Nephron progenitor cell (in vitro differentiated cells): ENCODE measurements around the gene SOAT1.
A peak's percentile ranks its signal among the peaks of the same experiment; 100 is the strongest.

ENCODE experiments used
- DNase-seq: peaks from one replicate; pipeline ENCODE4 v3.0.0; 2021
- H3K27ac Mint-ChIP-seq: 2 replicates; pipeline ENCODE4 v1.8.0; 2021; ENCODE audit warnings: mild to moderate bottlenecking, moderate library complexity, mixed read lengths
- H3K27me3 Mint-ChIP-seq: 2 replicates; pipeline ENCODE4 v1.8.0; 2021; ENCODE audit warnings: mild to moderate bottlenecking, low read depth, mixed read lengths; ENCODE audit not compliant: poor library complexity
- H3K36me3 Mint-ChIP-seq: 2 replicates; pipeline ENCODE4 v1.8.0; 2021; ENCODE audit warnings: low read depth, mixed read lengths
- H3K4me1 Mint-ChIP-seq: 2 replicates; pipeline ENCODE4 v1.8.0; 2021; ENCODE audit warnings: mixed read lengths
- H3K4me3 Mint-ChIP-seq: 2 replicates; pipeline ENCODE4 v1.8.0; 2021; ENCODE audit warnings: mild to moderate bottlenecking, moderate library complexity, mixed read lengths
- H3K9me3 Mint-ChIP-seq: 2 replicates; pipeline ENCODE4 v1.8.0; 2021; ENCODE audit warnings: mild to moderate bottlenecking, moderate library complexity, mixed read lengths
- CTCF ChIP-seq: fragments of 200-600 bp; sonication (generic); IDR thresholded peaks from 2 replicates; pipeline ENCODE4 v1.5.0; 2021; ENCODE audit warnings: antibody characterized with exemption

The SOAT1 gene

GRCh38 chr1:179329862-179330261, 36.3 kb downstream of the SOAT1 start:
- DNase-seq: no peak
- Mint-ChIP-seq H3K4me1 (no peaks in the 10 kb centered on the region), H3K4me3 (no peak overlapping the region), H3K36me3 (peaks cover 59% of the 10 kb centered on the region), H3K9me3 (peaks cover 17% of the 10 kb centered on the region), H3K27me3 (no peaks in the 10 kb centered on the region), H3K27ac (peak overlapping the region; percentile 74)
- no peak for TF ChIP-seq CTCF

- H3K4me1 Mint-ChIP-seq: no peaks in the 10 kb centered on the region
- DNase-seq: no peak
- TF ChIP-seq CTCF: no peak
- H3K9me3 Mint-ChIP-seq: peaks cover 8% of the 10 kb centered on the region
- no peaks in the 10 kb centered on the region for H3K27me3 Mint-ChIP-seq
- no peak overlapping the region for H3K27ac Mint-ChIP-seq
- H3K36me3 Mint-ChIP-seq: peaks cover 39% of the 10 kb centered on the region
- H3K4me3 Mint-ChIP-seq: no peak overlapping the region
These were observed 40.8 kb downstream of the SOAT1 start for GRCh38 chr1:179334440-179334839.

GRCh38 chr1:179337288-179337687, 43.7 kb downstream of the SOAT1 start:
- Mint-ChIP-seq H3K4me1 (no peaks in the 10 kb centered on the region), H3K36me3 (peaks cover 33% of the 10 kb centered on the region), H3K27ac (no peak overlapping the region), H3K27me3 (no peaks in the 10 kb centered on the region), H3K9me3 (no peaks in the 10 kb centered on the region), H3K4me3 (no peak overlapping the region)
- TF ChIP-seq CTCF: no peak
- DNase-seq: no peak

GRCh38 chr1:179337942-179338560, 44.5 kb downstream of the SOAT1 start:
- TF ChIP-seq CTCF: no peak
- H3K9me3 Mint-ChIP-seq: no peaks in the 10 kb centered on the region
- no peaks in the 10 kb centered on the region for H3K4me1 Mint-ChIP-seq
- peak overlapping the region; percentile 60 for H3K27ac Mint-ChIP-seq
- H3K27me3 Mint-ChIP-seq: no peaks in the 10 kb centered on the region
- H3K4me3 Mint-ChIP-seq: no peak overlapping the region
- DNase-seq: no peak
- peaks cover 33% of the 10 kb centered on the region for H3K36me3 Mint-ChIP-seq

- Mint-ChIP-seq H3K4me1 (no peaks in the 10 kb centered on the region), H3K27ac (no peak overlapping the region), H3K4me3 (no peak overlapping the region), H3K36me3 (peaks cover 35% of the 10 kb centered on the region), H3K9me3 (no peaks in the 10 kb centered on the region), H3K27me3 (no peaks in the 10 kb centered on the region)
- DNase-seq: no peak
- TF ChIP-seq CTCF: no peak
These were observed 47.3 kb downstream of the SOAT1 start for GRCh38 chr1:179340918-179341317.

DNA sequence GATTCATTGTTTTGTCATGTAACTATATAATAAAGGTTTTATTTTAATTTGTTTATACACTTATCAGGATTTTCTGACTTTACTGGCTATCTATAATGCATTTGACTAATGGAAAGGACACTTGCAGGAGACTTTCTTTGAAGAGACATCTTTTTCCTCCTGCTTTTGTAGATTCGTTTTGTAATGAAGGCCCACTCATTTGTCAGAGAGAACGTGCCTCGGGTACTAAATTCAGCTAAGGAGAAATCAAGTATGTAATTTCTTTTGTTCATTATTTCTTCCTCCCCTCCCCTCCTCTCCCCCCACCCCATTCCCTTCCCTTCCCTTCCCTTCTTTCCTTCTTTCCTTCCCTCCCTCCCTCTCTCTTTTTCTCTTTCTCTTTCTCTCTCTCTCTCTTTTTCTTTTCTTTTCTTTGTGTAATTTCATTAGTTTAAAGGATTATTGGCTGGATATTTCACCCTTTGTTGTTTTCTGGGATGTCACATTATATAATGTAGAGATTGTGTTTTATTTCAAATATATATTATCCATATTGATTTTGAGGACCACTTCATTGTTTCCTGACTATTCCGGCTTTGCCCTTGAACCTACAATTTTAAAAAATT, 48.4 kb downstream of the SOAT1 start:
- no peaks in the 10 kb centered on the region for H3K9me3 Mint-ChIP-seq
- no peak for DNase-seq
- H3K27me3 Mint-ChIP-seq: no peaks in the 10 kb centered on the region
- no peak overlapping the region for H3K4me3 Mint-ChIP-seq
- peaks cover 42% of the 10 kb centered on the region for H3K36me3 Mint-ChIP-seq
- H3K4me1 Mint-ChIP-seq: no peaks in the 10 kb centered on the region
- no peak overlapping the region for H3K27ac Mint-ChIP-seq
- no peak for TF ChIP-seq CTCF
